Activated CD4-positive, alpha-beta T cell treated with anti-CD3 and anti-CD28 coated beads, Interleukin-2, amount 50 U/mL, for 48 hours (primary cell): ENCODE data around the gene DUSP8.

Experiments
- DNase-seq, 2 experiments: peaks; one replicate each; pipeline ENCODE4 v3.0.0-alpha.2; 2020

Gene DUSP8

GRCh38 chr11:1565173-1565903 lies 6.7 kb downstream of the DUSP8 start:
- no peak for DNase-seq

GRCh38 chr11:1564535-1565172 lies 7.4 kb downstream of the DUSP8 start:
- DNase-seq, result no peak

- no peak for DNase-seq
Observed at GRCh38 chr11:1563697-1564534, 8.2 kb downstream of the DUSP8 start.

- DNase-seq, result no peak
Observed at GRCh38 chr11:1563149-1563638, 8.9 kb downstream of the DUSP8 start.

- DNase-seq, result no peak
Observed at GRCh38 chr11:1562469-1563148, 9.5 kb downstream of the DUSP8 start.

GRCh38 chr11:1561955-1562354 lies 10.1 kb downstream of the DUSP8 start:
- DNase-seq, result no peak

GRCh38 chr11:1561266-1561665 lies 10.8 kb downstream of the DUSP8 start:
- no peak for DNase-seq

GRCh38 chr11:1560649-1561251 lies 11.3 kb downstream of the DUSP8 start:
- DNase-seq, result no peak

- DNase-seq, result no peak
Observed at GRCh38 chr11:1560002-1560648, 11.9 kb downstream of the DUSP8 start.

- DNase-seq, result no peak
Observed at GRCh38 chr11:1559111-1559951, 12.7 kb downstream of the DUSP8 start.

GRCh38 chr11:1558775-1559110 lies 13.3 kb downstream of the DUSP8 start:
- DNase-seq, result no peak

GRCh38 chr11:1557904-1558774 lies 13.9 kb downstream of the DUSP8 start:
- no peak for DNase-seq

GRCh38 chr11:1557051-1557884 lies 14.8 kb downstream of the DUSP8 start:
- no peak for DNase-seq

GRCh38 chr11:1556278-1556902 lies 15.7 kb downstream of the DUSP8 start:
- no peak for DNase-seq

- DNase-seq, result no peak
Observed at GRCh38 chr11:1555713-1556153, 16.3 kb downstream of the DUSP8 start.

- no peak for DNase-seq
Observed at GRCh38 chr11:1554981-1555712, 16.9 kb downstream of the DUSP8 start.

- DNase-seq, result no peak
Observed at GRCh38 chr11:1553808-1554594, 18.1 kb downstream of the DUSP8 start.
